Right lobe of liver (tissue), 4 donors: ENCODE results near the gene KIRREL3.

ENCODE experiments used
- POLR2A ChIP-seq: fragments of 450-650 bp; IDR thresholded peaks from one replicate; pipeline ENCODE4 v1.6.1; 2017; ENCODE audit warnings: antibody characterized with exemption, mild to moderate bottlenecking
- TF ChIP-seq, protein P1 (sequence below), 4 donors: fragments of 200-600 bp in 3 of 4; fragments of 450-650 bp in 1 of 4; IDR thresholded peaks; one replicate each; pipeline versions ENCODE4 v1.5.1 to v1.8.0; 2016 to 2022; ENCODE audit warnings: antibody characterized with exemption in 4 of 4, mild to moderate bottlenecking in 2 of 4
- donor health status: DM: no; HTN: no; CAD: no.
- donor health status: DM: no; HTN: no; CAD: no.
- donor health status: DM: no; HTN: yes; CAD: no.

DNA sequence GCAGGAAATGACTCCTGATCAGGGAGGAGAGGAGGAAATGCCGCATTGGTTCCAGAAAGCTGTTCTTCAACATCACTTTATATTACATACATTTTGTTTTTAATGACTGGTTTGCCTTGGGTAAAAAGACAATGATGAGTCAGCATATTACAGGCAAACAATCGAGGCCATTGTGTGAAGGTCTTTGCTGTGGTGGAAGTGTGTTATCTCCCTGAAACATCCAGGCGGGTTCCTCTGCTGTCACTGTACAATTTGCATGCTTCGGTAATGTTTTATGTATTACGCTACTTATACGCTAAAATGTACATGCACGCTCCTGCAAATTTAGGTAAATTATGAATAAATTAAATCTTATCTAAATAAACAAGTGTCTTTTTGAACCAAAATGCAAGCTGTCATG lies 161.1 kb downstream of the KIRREL3 start:
- TF ChIP-seq, protein P1, sequence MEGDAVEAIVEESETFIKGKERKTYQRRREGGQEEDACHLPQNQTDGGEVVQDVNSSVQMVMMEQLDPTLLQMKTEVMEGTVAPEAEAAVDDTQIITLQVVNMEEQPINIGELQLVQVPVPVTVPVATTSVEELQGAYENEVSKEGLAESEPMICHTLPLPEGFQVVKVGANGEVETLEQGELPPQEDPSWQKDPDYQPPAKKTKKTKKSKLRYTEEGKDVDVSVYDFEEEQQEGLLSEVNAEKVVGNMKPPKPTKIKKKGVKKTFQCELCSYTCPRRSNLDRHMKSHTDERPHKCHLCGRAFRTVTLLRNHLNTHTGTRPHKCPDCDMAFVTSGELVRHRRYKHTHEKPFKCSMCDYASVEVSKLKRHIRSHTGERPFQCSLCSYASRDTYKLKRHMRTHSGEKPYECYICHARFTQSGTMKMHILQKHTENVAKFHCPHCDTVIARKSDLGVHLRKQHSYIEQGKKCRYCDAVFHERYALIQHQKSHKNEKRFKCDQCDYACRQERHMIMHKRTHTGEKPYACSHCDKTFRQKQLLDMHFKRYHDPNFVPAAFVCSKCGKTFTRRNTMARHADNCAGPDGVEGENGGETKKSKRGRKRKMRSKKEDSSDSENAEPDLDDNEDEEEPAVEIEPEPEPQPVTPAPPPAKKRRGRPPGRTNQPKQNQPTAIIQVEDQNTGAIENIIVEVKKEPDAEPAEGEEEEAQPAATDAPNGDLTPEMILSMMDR (IDR thresholded peaks at IDR 0.05): no peak
- no peak for TF ChIP-seq POLR2A
